Thoracic aorta (tissue), 2 donors: Measurements from ENCODE around the gene NUDT10. TPM values are rescaled to one million over a fixed set of nuclear protein-coding genes. Genes with fewer than 3 reads are reported as not detected.

Experiments
- ATAC-seq: fragments of 150-250 bp; one replicate; pipeline ENCODE4 v1.8.0; 2017; ENCODE audit warnings: low read depth; ENCODE audit not compliant: insufficient number of reproducible peaks, low FRiP score
- DNase-seq: peaks from one replicate; pipeline ENCODE4 v3.0.0-alpha.2; 2020; ENCODE audit warnings: low spot score
- H3K27ac ChIP-seq, 2 donors: fragments of 200-600 bp; sonication (generic); 1 replicate in 1 of 2; 2 replicates in 1 of 2; pipeline ENCODE4 v1.5.1; 2016; ENCODE audit warnings: mild to moderate bottlenecking in 2 of 2, moderate library complexity in 2 of 2
- H3K27me3 ChIP-seq: fragments of 200-600 bp; sonication (generic); replicated peaks from 2 replicates; pipeline ENCODE4 v1.6.0; 2016; ENCODE audit warnings: mild to moderate bottlenecking; ENCODE audit not compliant: insufficient read depth
- H3K36me3 ChIP-seq: fragments of 200-600 bp; sonication (generic); one replicate; pipeline ENCODE4 v1.5.1; 2016
- H3K4me1 ChIP-seq, 2 donors: fragments of 200-600 bp; sonication (generic); 1 replicate in 1 of 2; 2 replicates in 1 of 2; pipeline versions ENCODE4 v1.5.1 to v1.6.0; 2016; ENCODE audit warnings: low read depth in 2 of 2, mild to moderate bottlenecking in 1 of 2; ENCODE audit not compliant: control insufficient read depth in 1 of 2
- H3K4me3 ChIP-seq: fragments of 200-600 bp; sonication (generic); 2 replicates; pipeline ENCODE4 v1.5.1; 2016; ENCODE audit warnings: mild to moderate bottlenecking
- H3K9me3 ChIP-seq: fragments of 200-600 bp; sonication (generic); 2 replicates; pipeline ENCODE4 v1.5.1; 2016
- total RNA-seq, 2 donors: library from RNA; depleted of rRNA; stranded (reverse); fragments of >200 nt; gene quantifications; one replicate each; pipeline versions ENCODE4 v1.1.0 to v1.2.3, GENCODE V29; 2016
- TF ChIP-seq, protein P1 (sequence below): fragments of 200-600 bp; sonication (generic); IDR thresholded peaks from one replicate; pipeline ENCODE4 v1.5.1; 2019; ENCODE audit warnings: antibody characterized with exemption

NUDT10 gene
- total RNA-seq, 2 donors from 2014 or later, result 0.41 to 3.8 TPM

DNA sequence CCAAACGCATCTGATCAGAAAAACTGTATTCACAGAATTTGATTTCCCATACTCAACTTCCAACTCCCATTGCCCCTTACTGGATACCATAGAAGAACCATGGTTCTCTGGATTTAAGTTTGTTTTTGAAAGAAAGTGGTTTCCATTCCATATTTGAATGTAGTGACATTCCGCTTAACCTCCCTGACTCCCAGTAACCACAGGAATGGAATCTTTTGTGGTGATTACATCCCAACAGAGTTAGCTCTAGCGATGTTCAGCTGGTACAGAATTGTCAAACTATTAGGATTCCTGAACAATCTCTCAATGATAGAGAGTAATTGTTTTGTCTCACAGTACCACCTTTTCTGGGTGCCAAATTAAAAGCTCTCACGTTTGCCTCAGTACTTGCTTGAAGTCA, 1.7 kb downstream of the NUDT10 start:
- H3K36me3 ChIP-seq, result no peaks in the 10 kb centered on the region
- no peaks in the 10 kb centered on the region for H3K9me3 ChIP-seq
- TF ChIP-seq, protein P1, sequence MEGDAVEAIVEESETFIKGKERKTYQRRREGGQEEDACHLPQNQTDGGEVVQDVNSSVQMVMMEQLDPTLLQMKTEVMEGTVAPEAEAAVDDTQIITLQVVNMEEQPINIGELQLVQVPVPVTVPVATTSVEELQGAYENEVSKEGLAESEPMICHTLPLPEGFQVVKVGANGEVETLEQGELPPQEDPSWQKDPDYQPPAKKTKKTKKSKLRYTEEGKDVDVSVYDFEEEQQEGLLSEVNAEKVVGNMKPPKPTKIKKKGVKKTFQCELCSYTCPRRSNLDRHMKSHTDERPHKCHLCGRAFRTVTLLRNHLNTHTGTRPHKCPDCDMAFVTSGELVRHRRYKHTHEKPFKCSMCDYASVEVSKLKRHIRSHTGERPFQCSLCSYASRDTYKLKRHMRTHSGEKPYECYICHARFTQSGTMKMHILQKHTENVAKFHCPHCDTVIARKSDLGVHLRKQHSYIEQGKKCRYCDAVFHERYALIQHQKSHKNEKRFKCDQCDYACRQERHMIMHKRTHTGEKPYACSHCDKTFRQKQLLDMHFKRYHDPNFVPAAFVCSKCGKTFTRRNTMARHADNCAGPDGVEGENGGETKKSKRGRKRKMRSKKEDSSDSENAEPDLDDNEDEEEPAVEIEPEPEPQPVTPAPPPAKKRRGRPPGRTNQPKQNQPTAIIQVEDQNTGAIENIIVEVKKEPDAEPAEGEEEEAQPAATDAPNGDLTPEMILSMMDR, result no peak
- no peaks in the 10 kb centered on the region for H3K27me3 ChIP-seq
- no peak overlapping the region for H3K27ac ChIP-seq
- H3K4me1 ChIP-seq, result no peaks in the 10 kb centered on the region
- H3K4me3 ChIP-seq, result no peak overlapping the region
- no peak for ATAC-seq
- DNase-seq, result no peak

DNA sequence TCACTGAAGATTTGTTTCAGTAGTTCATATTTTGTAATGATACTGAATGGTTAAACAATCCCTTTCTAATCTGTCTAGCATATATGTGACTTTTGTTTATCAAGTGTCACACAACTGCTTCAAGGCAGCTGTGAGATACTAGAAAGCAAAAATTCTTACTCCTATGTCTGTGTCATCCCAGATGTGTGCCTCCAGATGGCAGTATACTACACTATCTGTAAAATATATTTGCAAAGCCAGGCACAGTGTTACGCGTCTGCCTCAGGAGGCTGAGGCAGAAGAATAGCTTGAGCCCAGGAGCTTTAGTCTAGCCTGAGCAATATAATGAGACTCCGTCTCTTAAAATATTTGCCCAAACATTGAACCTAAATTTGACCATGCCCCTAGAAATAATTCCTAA, 4.0 kb downstream of the NUDT10 start:
- DNase-seq, result no peak

DNA sequence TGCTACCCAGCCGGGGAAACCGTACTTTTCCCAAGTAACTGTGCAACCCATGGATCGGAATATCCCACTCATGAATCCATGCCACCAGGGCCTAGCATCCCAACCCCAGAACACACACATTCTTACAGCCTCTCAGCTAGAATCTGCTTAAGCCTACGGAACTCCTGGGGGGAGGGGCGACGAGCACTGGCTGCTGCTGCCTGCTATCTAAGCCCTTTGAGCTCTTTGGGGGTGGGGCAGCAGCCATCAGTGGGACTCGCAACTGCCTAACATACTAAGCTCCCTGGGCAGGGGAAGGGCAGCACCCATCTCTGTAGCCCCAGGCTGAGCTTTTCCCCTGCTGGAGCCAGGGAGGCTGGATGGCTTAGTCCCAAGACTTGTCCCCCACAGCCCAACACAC, 28.6 kb downstream of the NUDT10 start:
- TF ChIP-seq, protein P1, result no peak
- no peak overlapping the region for H3K27ac ChIP-seq
- no peaks in the 10 kb centered on the region for H3K36me3 ChIP-seq
- H3K4me1 ChIP-seq, result no peaks in the 10 kb centered on the region
- DNase-seq (no peak), ATAC-seq (no peak)
- H3K4me3 ChIP-seq, result no peak overlapping the region
- no peaks in the 10 kb centered on the region for H3K9me3 ChIP-seq
- H3K27me3 ChIP-seq, result no peaks in the 10 kb centered on the region

More for the DNA sequence above, 4.0 kb downstream of the NUDT10 start:
- Histone ChIP-seq H3K4me1 (no peaks in the 10 kb centered on the region), H3K36me3 (no peaks in the 10 kb centered on the region), H3K9me3 (no peaks in the 10 kb centered on the region), H3K27me3 (no peaks in the 10 kb centered on the region), H3K27ac (no peak overlapping the region), H3K4me3 (no peak overlapping the region)
- no peak for ATAC-seq
- TF ChIP-seq, protein P1, result peak; percentile 39

DNA sequence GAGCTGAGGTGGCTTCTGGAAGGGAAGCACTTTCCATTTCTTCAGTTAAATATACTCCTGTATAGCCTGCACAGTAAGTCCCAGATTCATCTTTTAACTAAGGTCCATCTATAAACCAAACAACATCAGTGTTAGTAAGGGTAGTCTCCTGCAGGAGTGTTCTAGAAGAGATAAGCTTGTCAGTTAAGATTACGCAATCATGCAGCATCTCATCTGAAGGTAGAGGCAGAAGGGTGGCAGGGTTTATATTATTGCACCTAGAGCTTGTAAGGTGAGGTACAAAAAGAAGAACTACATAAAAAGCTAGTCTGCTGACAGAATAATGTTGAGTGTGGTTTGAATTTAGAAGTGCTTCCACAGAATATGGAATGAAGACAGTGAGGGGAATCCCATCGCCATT, 44.0 kb downstream of the NUDT10 start:
- Histone ChIP-seq H3K36me3 (no peaks in the 10 kb centered on the region), H3K4me3 (no peak overlapping the region), H3K4me1 (no peaks in the 10 kb centered on the region), H3K9me3 (no peaks in the 10 kb centered on the region), H3K27me3 (no peaks in the 10 kb centered on the region), H3K27ac (no peak overlapping the region)
- TF ChIP-seq, protein P1, result no peak
- ATAC-seq (no peak), DNase-seq (no peak)

Other genes starting within 250 kb of the NUDT10 start
- 1 to 10 TPM; 1.8 to 5.0 TPM for gene NUDT11, start 163.8 kb downstream of the NUDT10 start, total RNA-seq